HepG2 (cell line): ENCODE results near the gene SLAIN2.

Experiments used
- ATF3 ChIP-seq: sonication (generic); formaldehyde crosslinking; IDR thresholded peaks from 2 replicates; pipeline ENCODE4 v1.4.0; 2020; ENCODE audit warnings: missing genetic modification reagents
- BRCA1 ChIP-seq: sonication (generic); formaldehyde crosslinking; IDR thresholded peaks from 2 replicates; pipeline ENCODE4 v1.4.0; 2020; ENCODE audit warnings: missing genetic modification reagents
- ESRRA ChIP-seq: sonication (generic); formaldehyde crosslinking; IDR thresholded peaks from 2 replicates; pipeline ENCODE4 v1.5.1; 2020; ENCODE audit warnings: mild to moderate bottlenecking, low read depth, missing genetic modification reagents
- EZH2 ChIP-seq: conservative IDR thresholded peaks from 2 replicates; pipeline ENCODE4 v1.6.1; 2012; ENCODE audit warnings: mild to moderate bottlenecking, low read depth, low read length, moderate library complexity
- NONO ChIP-seq, 2 experiments: fragments of 450-650 bp in 1 of 2; sonication (generic) in 1 of 2; formaldehyde crosslinking in 1 of 2; IDR thresholded peaks in 1 of 2; conservative IDR thresholded peaks in 1 of 2; 2 replicates each; pipeline versions ENCODE4 v1.6.1 to v1.8.0; 2017 to 2022; ENCODE audit warnings: mild to moderate bottlenecking in 1 of 2, missing genetic modification reagents in 1 of 2, moderate library complexity in 1 of 2
- ZNF660 ChIP-seq: sonication (generic); formaldehyde crosslinking; IDR thresholded peaks from 2 replicates; pipeline ENCODE4 v1.5.1; 2020; ENCODE audit warnings: mild to moderate bottlenecking, low read depth, missing genetic modification reagents, borderline replicate concordance
- ZNF841 ChIP-seq: sonication (generic); formaldehyde crosslinking; IDR thresholded peaks from 2 replicates; pipeline ENCODE4 v1.8.1; 2023; ENCODE audit warnings: missing genetic modification reagents, borderline replicate concordance

GRCh38 chr4:48296365-48296764 lies 45.0 kb upstream of the SLAIN2 start:
- TF ChIP-seq ZNF660 (no peak), NONO (IDR thresholded peaks at IDR 0.05) (no peak), NONO (CRISPR knock-in tag; conservative IDR thresholded peaks at IDR 0.05) (no peak), ESRRA (CRISPR knock-in tag) (no peak), ATF3 (CRISPR knock-in tag) (no peak), EZH2 (no peak), ZNF841 (no peak), BRCA1 (CRISPR knock-in tag) (no peak)
